Measurements from ENCODE around the gene SNX27. TPM values are rescaled to one million over a fixed set of nuclear protein-coding genes. Genes with fewer than 3 reads are reported as not detected.
A peak's percentile ranks its signal among the peaks of the same experiment; 100 is the strongest.

SNX27 gene
- total RNA-seq, 1 donor from 2014 or later: 33.9 TPM

DNA sequence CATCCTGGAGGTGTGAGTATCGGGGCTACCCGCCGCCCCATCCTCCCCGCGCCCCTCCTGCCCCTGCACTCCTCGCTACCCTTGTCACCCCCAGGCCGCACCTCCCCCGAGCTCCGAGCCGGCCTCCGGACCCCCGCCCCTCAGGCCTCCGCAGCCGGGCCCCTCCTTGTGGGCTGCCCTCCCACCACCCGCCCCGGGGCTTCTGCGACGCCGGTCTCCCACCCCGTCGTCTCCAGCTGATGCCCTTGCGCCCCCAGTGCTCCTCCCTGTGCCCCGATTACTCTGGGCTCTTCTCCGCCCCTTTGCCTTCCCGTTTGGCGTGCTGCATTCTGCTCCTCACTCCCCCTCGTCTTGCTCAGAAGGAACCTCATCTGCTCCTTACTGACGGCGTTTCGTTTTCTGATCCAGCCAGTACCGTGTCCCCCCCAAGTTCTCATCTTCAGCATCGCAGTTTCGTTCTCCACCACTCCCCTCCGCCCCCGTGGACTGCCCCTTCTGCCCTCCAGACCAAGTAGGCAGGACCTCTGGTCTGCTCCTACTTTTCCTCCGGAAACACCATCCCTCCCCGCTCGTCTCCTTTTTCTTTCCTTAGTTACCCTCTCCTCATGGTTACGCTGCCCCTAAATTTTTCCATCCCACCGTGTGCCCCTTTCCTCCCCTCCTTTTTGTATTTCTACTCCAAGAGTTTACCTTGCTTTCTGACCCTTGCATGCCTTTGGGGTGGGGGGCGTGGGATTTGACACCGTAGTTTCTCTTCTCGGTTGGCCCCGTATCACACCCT is 841 bp downstream of the SNX27 start:
- H3K9me3 Mint-ChIP-seq (ENCODE audit: unreplicated experiment): no peaks in the 10 kb centered on the region
- TF ChIP-seq, protein P1, sequence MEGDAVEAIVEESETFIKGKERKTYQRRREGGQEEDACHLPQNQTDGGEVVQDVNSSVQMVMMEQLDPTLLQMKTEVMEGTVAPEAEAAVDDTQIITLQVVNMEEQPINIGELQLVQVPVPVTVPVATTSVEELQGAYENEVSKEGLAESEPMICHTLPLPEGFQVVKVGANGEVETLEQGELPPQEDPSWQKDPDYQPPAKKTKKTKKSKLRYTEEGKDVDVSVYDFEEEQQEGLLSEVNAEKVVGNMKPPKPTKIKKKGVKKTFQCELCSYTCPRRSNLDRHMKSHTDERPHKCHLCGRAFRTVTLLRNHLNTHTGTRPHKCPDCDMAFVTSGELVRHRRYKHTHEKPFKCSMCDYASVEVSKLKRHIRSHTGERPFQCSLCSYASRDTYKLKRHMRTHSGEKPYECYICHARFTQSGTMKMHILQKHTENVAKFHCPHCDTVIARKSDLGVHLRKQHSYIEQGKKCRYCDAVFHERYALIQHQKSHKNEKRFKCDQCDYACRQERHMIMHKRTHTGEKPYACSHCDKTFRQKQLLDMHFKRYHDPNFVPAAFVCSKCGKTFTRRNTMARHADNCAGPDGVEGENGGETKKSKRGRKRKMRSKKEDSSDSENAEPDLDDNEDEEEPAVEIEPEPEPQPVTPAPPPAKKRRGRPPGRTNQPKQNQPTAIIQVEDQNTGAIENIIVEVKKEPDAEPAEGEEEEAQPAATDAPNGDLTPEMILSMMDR (IDR thresholded peaks at IDR 0.05): no peak

DNA sequence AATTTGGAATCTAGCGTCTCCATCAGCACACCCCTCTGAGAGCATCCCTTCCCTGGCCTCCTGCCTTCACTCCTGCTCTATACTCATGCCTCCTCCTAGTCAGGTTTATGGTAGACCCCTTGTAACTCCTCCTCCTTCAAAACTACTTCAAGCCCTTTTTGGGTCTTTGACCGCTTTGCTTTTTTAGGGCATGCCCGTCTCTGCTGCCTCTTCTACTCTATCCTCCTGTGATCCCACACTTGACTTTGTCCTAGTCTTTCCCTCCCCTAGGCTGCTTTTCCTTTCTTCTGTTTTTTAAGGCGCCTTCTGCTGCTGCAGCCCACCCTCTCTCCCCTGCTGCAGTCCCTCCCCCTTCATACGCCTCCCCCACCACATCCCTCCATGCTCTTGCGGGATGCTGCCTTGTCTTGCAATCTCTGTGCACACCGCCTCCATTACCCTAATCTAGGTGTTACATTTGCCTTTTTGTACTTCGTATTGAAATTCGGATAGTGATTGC is 1.5 kb downstream of the SNX27 start:
- Mint-ChIP-seq H3K27ac (ENCODE audit: unreplicated experiment) (peak overlapping the region; percentile 92), H3K9me3 (ENCODE audit: unreplicated experiment) (no peaks in the 10 kb centered on the region), H3K36me3 (ENCODE audit: unreplicated experiment) (no peaks in the 10 kb centered on the region), H3K4me3 (ENCODE audit: unreplicated experiment) (peak overlapping the region; percentile 99), H3K4me1 (ENCODE audit: unreplicated experiment) (peaks cover 51% of the 10 kb centered on the region), H3K27me3 (ENCODE audit: unreplicated experiment) (no peaks in the 10 kb centered on the region)
- TF ChIP-seq, protein P1 (IDR thresholded peaks at IDR 0.05): no peak
- DNase-seq (ENCODE audit: extremely low spot score, unreplicated experiment): no peak

More for the DNA sequence above, 841 bp downstream of the SNX27 start:
- Mint-ChIP-seq H3K27ac (ENCODE audit: unreplicated experiment) (peak overlapping the region; percentile 92), H3K4me1 (ENCODE audit: unreplicated experiment) (peaks cover 51% of the 10 kb centered on the region), H3K27me3 (ENCODE audit: unreplicated experiment) (no peaks in the 10 kb centered on the region), H3K4me3 (ENCODE audit: unreplicated experiment) (peak overlapping the region; percentile 99), H3K36me3 (ENCODE audit: unreplicated experiment) (no peaks in the 10 kb centered on the region)
- DNase-seq (ENCODE audit: extremely low spot score, unreplicated experiment): peak; percentile 84

DNA sequence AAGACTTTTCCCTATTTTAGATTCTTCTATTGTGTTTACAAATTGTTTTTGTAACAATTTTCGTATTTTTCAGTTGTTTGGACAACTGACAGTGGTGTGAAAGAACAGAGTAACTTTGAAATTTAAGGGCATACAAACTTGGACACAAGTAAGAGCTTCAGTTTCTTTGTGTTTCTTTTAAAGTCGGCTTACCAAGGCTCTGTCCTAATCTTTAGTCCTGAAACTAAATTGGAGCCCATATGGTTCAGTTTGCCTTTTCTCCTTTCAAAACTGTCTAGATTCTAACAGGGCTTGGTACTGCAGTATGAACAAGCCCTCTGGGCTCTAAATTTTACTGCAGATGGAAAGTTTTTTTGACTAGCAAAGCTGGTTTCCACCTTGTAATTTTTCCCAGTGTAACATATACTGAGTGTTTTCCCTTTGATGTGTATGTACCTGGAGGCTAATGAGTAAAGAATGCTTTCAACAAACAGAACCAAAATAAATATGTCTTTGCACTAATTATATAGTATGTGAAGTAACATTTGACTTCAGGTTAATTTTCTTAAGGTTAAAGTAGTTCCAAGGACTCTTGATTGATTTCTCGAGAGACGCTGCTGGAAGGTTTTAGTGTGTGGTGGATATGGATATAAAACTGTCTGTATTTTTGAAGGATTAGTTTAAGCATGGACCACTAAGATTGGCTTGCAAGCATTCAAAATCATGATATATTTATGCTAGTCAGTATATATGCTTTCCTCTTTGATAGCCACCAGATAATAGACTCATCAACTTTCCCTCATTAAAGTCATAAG is 4.1 kb downstream of the SNX27 start:
- DNase-seq (ENCODE audit: extremely low spot score, unreplicated experiment): no peak
- Mint-ChIP-seq H3K9me3 (ENCODE audit: unreplicated experiment) (no peaks in the 10 kb centered on the region), H3K27me3 (ENCODE audit: unreplicated experiment) (no peaks in the 10 kb centered on the region), H3K36me3 (ENCODE audit: unreplicated experiment) (no peaks in the 10 kb centered on the region), H3K27ac (ENCODE audit: unreplicated experiment) (peak overlapping the region; percentile 52), H3K4me1 (ENCODE audit: unreplicated experiment) (peaks cover 65% of the 10 kb centered on the region), H3K4me3 (ENCODE audit: unreplicated experiment) (peak overlapping the region; percentile 23)
- TF ChIP-seq, protein P1 (IDR thresholded peaks at IDR 0.05): no peak

DNA sequence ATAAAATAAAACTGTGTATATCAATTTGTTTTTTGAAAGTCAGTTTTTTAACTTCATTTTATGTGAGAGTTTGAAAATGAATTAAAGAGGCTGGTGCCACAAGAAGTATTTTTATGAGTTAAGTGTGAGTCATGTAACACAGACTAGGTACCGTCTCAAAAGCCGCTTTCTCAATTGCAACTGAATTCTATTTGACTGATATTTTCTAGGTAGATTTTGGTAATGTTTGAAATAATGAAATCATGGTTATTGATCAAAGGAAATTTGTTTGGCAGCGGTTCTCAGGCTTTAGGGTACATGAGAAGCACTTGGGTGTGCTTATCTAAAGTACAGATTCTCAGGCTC is 4.6 kb downstream of the SNX27 start:
- H3K4me1 Mint-ChIP-seq (ENCODE audit: unreplicated experiment): peaks cover 66% of the 10 kb centered on the region
- peak overlapping the region; percentile 52 for H3K27ac Mint-ChIP-seq (ENCODE audit: unreplicated experiment)

More for the DNA sequence above, 4.6 kb downstream of the SNX27 start:
- no peaks in the 10 kb centered on the region for H3K27me3 Mint-ChIP-seq (ENCODE audit: unreplicated experiment)
- H3K4me3 Mint-ChIP-seq (ENCODE audit: unreplicated experiment): no peak overlapping the region
- TF ChIP-seq, protein P1 (IDR thresholded peaks at IDR 0.05): no peak
- H3K36me3 Mint-ChIP-seq (ENCODE audit: unreplicated experiment): no peaks in the 10 kb centered on the region
- no peak for DNase-seq (ENCODE audit: extremely low spot score, unreplicated experiment)
- no peaks in the 10 kb centered on the region for H3K9me3 Mint-ChIP-seq (ENCODE audit: unreplicated experiment)

Data from osteocyte (in vitro differentiated cells).